Rectal smooth muscle tissue (tissue), 1 donor: ENCODE data around the gene CCT5.

Experiments
- H3K27ac ChIP-seq: one replicate; pipeline ENCODE4 v1.7.0; 2013; ENCODE audit warnings: low read depth, low read length, inconsistent platforms
- H3K27me3 ChIP-seq: one replicate; pipeline ENCODE4 v1.7.0; 2013; ENCODE audit warnings: low read length; ENCODE audit not compliant: control insufficient read depth, insufficient read depth
- H3K36me3 ChIP-seq: one replicate; pipeline ENCODE4 v1.7.0; 2013; ENCODE audit warnings: low read length; ENCODE audit not compliant: control insufficient read depth, insufficient read depth
- H3K4me1 ChIP-seq: one replicate; pipeline ENCODE4 v1.7.0; 2013; ENCODE audit warnings: low read length; ENCODE audit not compliant: control insufficient read depth, insufficient read depth
- H3K4me3 ChIP-seq: one replicate; pipeline ENCODE4 v1.7.0; 2013; ENCODE audit warnings: low read length
- H3K9ac ChIP-seq: one replicate; pipeline ENCODE4 v1.7.0; 2013; ENCODE audit warnings: low read length

Gene CCT5

DNA sequence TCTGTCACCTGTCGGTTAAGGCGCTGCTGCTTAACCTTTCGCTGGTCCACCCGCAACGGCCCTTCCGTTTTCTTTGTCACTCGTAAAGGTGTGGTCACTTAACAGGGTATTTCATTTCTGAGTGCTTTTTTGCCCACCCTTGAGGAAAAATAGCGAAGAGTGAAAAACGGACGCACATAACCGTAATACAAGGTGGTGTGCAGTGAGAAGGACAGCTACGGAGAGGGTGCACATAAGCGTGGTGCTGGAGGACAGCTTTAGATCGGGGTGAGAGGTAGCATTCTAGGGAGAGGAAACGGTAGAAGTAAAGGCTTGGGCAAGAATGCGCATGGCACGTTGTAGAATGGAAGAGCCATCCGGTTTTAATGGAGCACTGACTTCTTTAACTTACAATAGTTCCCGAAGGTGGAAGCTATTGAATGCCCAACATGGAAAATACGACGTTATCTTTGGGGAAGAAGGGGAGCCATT lies 761 bp downstream of the CCT5 start:
- Histone ChIP-seq H3K36me3 (peaks cover 9% of the 10 kb centered on the region), H3K27me3 (no peaks in the 10 kb centered on the region), H3K4me3 (peak overlapping the region; percentile 99), H3K27ac (no peak overlapping the region), H3K9ac (peak overlapping the region; percentile 85), H3K4me1 (peaks cover 11% of the 10 kb centered on the region)

DNA sequence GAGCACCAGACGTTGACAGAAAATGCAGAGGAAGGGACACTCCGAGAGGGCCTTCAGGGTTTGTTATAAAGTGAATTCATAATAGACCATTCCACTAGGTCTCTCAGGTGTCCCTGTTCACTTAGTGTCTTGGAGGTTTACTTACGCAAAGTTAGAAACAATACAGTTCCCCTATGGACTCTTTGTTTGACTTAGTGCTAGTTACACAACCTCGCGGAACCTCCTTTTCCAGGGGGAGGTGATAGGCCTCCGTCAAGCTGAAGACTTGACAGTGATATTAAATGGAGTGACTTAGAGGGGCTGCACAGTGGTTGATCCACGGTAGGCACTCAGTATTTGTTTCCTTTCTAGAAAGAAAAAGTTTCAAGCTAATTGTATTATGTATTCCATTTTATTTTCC lies 1.3 kb downstream of the CCT5 start:
- no peaks in the 10 kb centered on the region for H3K27me3 ChIP-seq
- peaks cover 14% of the 10 kb centered on the region for H3K36me3 ChIP-seq
- no peak overlapping the region for H3K27ac ChIP-seq
- H3K4me3 ChIP-seq: peak overlapping the region; percentile 99
- peaks cover 11% of the 10 kb centered on the region for H3K4me1 ChIP-seq
- no peak overlapping the region for H3K9ac ChIP-seq

DNA sequence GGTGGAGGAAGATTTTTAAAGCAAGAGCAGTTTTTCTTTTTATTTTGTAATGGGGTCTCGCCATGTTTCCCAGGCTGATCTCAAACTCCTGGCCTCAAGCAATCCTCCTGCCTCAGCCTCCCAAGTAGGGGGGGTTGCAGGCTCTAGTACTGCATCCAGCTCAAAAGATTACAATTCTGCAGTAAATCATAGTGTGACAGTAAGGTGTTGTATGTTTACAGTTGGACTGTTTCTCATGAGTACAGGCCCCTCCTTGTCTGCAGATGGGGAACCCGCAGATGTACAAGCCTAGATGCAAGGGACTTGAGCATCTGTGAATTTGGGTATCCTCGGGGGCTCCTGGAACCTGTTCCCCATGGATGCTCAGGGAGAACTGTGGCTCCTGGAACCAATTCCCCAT lies 3.3 kb downstream of the CCT5 start:
- peaks cover 11% of the 10 kb centered on the region for H3K4me1 ChIP-seq
- no peak overlapping the region for H3K27ac ChIP-seq
- H3K27me3 ChIP-seq: no peaks in the 10 kb centered on the region
- H3K36me3 ChIP-seq: peaks cover 31% of the 10 kb centered on the region
- no peak overlapping the region for H3K4me3 ChIP-seq
- H3K9ac ChIP-seq: no peak overlapping the region

DNA sequence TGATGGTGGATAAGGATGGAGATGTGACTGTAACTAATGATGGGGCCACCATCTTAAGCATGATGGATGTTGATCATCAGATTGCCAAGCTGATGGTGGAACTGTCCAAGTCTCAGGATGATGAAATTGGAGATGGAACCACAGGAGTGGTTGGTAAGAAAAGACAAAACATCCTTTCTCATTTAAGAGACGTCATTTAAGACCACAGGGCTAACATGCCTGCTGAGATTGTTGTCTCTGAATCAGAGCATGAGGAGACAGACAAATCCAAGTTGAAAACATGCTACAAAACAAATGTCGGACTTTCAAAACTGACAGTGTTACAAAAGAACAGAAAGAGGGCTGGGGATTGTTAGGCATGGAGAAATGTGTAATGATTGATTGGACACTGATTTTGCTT lies 4.6 kb downstream of the CCT5 start:
- H3K4me3 ChIP-seq: no peak overlapping the region
- H3K4me1 ChIP-seq: peaks cover 6% of the 10 kb centered on the region
- no peak overlapping the region for H3K9ac ChIP-seq
- H3K27me3 ChIP-seq: no peaks in the 10 kb centered on the region
- H3K36me3 ChIP-seq: peaks cover 43% of the 10 kb centered on the region
- no peak overlapping the region for H3K27ac ChIP-seq

DNA sequence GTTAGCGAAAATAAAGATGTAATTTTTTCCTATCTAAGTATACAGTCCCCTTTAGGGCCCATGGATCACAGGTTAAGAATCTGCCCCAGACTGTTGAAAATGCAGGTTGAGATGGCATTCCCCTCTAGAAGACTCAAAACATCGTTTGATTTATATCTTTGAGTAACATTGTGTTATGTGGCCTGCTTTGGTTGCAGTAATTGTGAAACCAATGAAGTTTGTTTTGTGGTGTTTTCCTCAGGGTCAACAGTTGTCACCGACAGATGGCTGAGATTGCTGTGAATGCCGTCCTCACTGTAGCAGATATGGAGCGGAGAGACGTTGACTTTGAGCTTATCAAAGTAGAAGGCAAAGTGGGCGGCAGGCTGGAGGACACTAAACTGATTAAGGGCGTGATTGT lies 7.8 kb downstream of the CCT5 start:
- Histone ChIP-seq H3K4me3 (no peak overlapping the region), H3K4me1 (no peaks in the 10 kb centered on the region), H3K27me3 (no peaks in the 10 kb centered on the region), H3K9ac (no peak overlapping the region), H3K36me3 (peaks cover 63% of the 10 kb centered on the region), H3K27ac (no peak overlapping the region)

DNA sequence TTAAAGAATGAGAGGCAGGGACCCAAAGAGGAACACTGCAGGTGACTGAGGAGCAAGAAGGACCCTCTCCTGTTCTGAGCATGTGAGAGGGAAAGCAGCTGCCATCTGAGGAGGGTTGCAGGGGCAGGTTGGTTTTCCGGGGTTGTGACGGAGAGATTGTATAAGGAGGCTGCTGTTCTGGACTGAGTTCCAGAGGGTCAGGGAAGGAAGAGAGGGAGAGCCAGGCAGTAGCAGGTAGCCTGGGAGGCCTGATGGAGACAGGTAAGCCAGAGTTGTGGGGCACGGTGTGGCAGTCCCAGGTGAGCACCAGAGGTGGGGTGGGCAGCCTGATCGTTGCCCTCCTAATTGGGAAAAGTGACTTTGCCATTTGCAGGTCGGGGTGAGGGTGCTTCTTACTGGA lies 9.8 kb downstream of the CCT5 start:
- no peak overlapping the region for H3K27ac ChIP-seq
- H3K36me3 ChIP-seq: peaks cover 68% of the 10 kb centered on the region
- no peaks in the 10 kb centered on the region for H3K4me1 ChIP-seq
- H3K9ac ChIP-seq: no peak overlapping the region
- no peak overlapping the region for H3K4me3 ChIP-seq
- H3K27me3 ChIP-seq: no peaks in the 10 kb centered on the region

DNA sequence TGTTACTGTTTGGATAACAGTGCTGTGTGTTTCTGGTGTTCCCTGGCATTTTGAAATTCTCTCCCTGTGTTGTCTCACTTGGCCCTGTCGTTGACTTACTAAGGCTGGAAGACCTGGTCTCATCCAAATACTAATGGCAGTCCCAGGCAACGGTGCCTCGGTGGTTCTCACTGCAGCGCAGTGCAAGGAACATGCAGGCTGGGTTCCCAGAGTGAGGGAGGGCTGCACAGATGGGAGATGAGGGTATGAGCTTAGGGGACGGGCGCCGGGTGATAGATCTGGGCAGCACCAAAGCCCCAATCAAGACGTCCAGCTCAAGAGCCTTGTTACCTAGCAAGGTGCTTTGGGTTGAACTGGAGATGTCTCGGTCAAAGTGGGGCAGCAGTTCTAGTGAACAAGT lies 11.0 kb downstream of the CCT5 start:
- peaks cover 63% of the 10 kb centered on the region for H3K36me3 ChIP-seq
- no peak overlapping the region for H3K9ac ChIP-seq
- no peak overlapping the region for H3K27ac ChIP-seq
- no peaks in the 10 kb centered on the region for H3K4me1 ChIP-seq
- H3K4me3 ChIP-seq: no peak overlapping the region
- no peaks in the 10 kb centered on the region for H3K27me3 ChIP-seq

DNA sequence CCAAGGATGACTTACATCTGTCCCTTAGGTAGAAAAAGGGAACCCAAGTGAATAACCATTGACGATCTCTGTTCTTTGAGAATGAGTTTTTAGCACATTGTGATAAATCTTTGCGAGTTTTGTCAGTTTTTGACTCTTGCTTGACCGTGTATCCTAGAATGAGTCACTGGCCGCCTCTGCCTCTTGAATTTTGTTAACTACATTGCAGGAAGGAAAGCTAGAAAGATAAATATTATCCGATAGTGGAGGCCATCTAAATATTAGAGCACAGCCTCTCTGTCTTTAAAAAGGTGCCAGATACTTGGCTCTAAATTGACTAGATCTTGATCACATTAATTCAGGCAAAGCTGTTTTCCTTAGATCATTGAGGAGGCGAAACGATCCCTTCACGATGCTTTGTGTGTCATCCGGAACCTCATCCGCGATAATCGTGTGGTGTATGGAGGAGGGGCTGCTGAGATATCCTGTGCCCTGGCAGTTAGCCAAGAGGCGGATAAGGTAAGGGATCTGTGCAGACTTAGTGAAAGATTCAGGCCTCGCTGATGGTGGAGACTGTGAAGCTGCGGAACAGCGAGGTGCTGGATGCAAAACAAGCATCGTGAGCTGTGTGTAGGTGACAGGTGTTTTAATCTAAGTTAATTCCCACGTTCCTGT lies 12.2 kb downstream of the CCT5 start:
- Histone ChIP-seq H3K27ac (no peak overlapping the region), H3K36me3 (peaks cover 53% of the 10 kb centered on the region), H3K9ac (no peak overlapping the region), H3K4me3 (no peak overlapping the region), H3K4me1 (no peaks in the 10 kb centered on the region), H3K27me3 (no peaks in the 10 kb centered on the region)

DNA sequence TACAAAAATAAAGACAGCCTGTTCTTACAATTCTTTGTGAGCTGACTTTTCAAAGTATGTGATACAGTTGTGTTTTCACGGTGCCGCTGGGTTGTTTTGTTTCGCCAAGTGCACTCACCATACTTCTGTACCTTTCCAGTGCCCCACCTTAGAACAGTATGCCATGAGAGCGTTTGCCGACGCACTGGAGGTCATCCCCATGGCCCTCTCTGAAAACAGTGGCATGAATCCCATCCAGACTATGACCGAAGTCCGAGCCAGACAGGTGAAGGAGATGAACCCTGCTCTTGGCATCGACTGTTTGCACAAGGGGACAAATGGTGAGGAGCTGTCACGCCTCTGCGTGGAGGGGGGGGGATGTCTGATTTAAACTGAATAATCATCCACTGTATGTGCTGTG lies 12.9 kb downstream of the CCT5 start:
- H3K4me3 ChIP-seq: no peak overlapping the region
- no peaks in the 10 kb centered on the region for H3K4me1 ChIP-seq
- no peaks in the 10 kb centered on the region for H3K27me3 ChIP-seq
- no peak overlapping the region for H3K27ac ChIP-seq
- no peak overlapping the region for H3K9ac ChIP-seq
- peaks cover 47% of the 10 kb centered on the region for H3K36me3 ChIP-seq

DNA sequence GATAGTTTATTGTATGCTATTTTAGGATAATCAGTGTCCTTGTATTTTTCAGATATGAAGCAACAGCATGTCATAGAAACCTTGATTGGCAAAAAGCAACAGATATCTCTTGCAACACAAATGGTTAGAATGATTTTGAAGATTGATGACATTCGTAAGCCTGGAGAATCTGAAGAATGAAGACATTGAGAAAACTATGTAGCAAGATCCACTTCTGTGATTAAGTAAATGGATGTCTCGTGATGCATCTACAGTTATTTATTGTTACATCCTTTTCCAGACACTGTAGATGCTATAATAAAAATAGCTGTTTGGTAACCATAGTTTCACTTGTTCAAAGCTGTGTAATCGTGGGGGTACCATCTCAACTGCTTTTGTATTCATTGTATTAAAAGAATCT lies 14.5 kb downstream of the CCT5 start:
- Histone ChIP-seq H3K4me3 (no peak overlapping the region), H3K27me3 (no peaks in the 10 kb centered on the region), H3K36me3 (peaks cover 32% of the 10 kb centered on the region), H3K4me1 (no peaks in the 10 kb centered on the region), H3K27ac (no peak overlapping the region), H3K9ac (no peak overlapping the region)

DNA sequence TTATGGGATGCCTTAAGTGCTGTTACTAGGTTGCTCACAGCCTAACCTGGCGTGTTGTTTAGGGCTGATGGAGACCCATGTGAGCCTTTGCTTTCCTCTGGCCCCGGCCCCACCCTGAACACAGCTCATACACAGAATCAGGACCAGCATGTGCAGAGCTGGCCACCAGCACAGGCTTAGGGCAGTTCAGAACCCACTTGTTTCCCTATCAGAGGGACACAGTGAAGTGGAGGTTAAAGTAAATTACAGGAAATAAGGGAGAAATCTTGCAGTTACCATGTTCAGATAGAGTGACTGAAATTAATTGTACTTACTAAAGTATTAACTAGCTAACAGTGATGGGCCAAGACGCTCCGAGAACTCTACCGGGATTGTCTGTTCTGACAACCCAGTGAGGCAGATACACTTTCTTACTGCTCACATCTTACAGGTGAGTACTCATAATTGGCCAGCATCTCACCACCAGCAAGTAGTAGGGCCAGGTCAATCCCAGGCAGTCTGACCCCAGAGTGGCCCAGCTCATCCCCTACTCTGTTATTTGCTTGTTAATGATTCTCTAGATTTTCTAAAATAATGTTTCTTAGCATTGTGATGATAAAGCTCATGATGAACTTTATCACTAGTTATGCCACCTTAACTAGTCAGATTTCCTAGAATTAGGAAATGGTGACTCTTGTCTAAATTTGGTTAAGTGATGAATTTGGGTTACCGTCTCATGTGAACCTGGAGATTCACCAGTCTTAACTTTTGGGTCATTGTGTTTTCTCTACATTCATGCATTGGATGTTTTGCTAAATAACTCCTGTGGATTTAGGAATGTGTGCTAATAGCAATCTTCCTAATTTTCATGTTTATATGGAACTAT lies 15.4 kb downstream of the CCT5 start:
- Histone ChIP-seq H3K36me3 (peaks cover 25% of the 10 kb centered on the region), H3K27ac (no peak overlapping the region), H3K4me1 (no peaks in the 10 kb centered on the region), H3K9ac (no peak overlapping the region), H3K4me3 (no peak overlapping the region), H3K27me3 (no peaks in the 10 kb centered on the region)

DNA sequence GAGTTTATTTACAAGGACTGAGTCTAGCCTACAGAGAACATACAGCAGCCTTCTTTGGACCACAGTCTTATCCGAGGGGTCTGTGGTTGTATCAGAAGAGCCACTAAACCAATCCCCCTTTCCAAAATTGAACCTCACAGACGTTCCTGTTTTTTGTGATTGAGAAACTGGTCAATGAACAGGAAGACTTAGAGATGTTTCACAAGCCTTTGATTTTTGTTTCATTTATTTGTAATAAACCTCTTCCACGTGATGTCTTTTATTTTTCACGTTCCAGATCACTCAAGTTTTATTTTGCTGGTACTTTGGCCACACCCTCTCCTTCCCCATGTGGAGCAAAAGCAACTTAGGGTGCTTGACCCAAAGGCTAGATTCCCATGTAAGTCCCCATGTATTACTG lies 16.1 kb downstream of the CCT5 start:
- no peaks in the 10 kb centered on the region for H3K4me1 ChIP-seq
- no peak overlapping the region for H3K4me3 ChIP-seq
- H3K36me3 ChIP-seq: peaks cover 19% of the 10 kb centered on the region
- H3K27me3 ChIP-seq: no peaks in the 10 kb centered on the region
- no peak overlapping the region for H3K27ac ChIP-seq
- no peak overlapping the region for H3K9ac ChIP-seq

DNA sequence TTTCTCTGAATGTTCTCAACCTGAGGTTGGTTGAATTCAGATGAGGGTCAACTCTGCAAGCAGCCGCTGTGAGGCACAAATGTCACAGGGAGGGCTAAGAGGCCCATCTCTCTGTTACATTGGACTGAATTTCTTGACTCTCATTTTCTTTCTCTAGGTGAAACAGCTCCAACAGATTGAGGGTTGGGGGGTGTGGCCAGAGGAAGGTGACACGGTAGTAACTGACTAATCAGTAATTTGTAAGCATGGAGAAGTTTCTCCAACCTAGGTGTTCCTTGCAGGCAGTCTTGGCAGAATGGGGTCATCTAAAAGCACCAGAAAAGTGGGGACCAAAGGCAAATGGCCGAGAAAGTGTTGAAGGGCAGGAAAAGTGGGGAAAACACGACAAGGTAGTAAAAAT lies 16.8 kb downstream of the CCT5 start:
- H3K9ac ChIP-seq: no peak overlapping the region
- peaks cover 17% of the 10 kb centered on the region for H3K36me3 ChIP-seq
- no peaks in the 10 kb centered on the region for H3K27me3 ChIP-seq
- no peak overlapping the region for H3K4me3 ChIP-seq
- H3K27ac ChIP-seq: no peak overlapping the region
- H3K4me1 ChIP-seq: no peaks in the 10 kb centered on the region
